ENCODE measurements around the gene LPP.

LPP gene

DNA sequence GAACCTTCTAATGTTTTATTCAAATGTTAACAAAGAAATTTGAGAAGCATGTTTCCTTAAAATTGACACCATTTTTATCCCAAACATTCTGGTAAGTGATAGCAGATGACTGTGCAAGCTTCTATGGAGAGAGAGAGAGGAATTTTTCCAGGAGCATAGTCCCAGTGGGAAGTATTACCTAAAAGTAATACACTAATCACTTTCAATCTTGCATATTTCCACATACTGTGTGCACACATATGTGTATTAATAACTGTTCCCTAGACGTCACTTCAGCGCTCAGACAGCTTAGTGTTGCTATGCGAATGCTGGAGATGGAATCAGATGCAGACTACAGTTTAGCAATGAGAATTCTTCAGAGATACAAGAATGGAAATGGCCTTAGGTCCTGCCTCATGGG is 593.5 kb downstream of the LPP start:
- H3K27ac ChIP-seq = no peak overlapping the region
- TF ChIP-seq ZFX (IDR thresholded peaks at IDR 0.05; ENCODE audit: borderline replicate concordance) = no peak

DNA sequence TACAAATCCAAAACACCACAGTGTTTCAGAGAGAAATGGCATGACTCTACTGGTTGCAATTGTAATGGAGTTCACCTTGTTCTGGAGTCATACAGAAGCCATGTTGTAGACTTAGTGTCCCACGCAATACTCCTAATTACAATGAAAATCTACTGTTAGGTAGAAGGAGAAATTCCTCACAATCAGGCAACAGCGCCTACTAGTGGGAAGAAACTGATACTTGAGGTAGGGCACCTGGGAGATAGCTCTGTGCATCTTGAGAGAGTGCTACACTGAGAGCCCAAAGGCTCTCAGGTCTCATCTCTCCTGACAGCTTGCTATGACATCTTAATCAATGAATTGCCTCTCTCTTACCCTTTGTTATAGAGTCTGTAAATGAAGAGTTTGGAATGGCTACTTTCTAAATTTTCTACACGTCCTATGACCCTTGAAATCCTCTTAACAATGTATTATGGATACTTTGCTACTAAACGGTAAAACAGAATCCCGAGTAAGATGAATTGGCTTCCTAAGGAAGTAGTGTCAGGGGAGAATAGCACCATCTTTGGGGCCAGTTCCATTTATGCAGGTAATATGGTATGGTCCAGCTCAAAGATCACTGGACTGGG is 595.2 kb downstream of the LPP start:
- H3K27ac ChIP-seq = no peak overlapping the region

DNA sequence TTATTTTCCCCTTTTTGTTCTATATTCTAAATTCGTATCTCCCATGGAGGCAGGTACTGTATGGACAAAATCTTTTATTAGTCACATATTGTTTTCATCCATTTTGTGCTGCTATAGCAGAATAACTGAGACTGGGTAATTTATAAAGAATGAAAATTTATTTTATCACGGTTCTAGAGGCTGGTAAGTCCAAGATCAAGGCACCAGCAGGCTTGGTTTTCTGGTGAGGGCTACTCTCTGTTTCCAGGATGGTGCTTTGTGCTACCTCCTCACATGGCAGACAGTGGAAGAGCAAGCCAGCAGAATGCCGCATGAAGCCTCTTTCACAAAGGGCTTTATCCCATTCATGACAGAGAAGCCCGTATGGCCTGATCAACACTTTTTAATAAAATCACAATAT is 595.9 kb downstream of the LPP start:
- H3K27ac ChIP-seq = no peak overlapping the region
- TF ChIP-seq ZFX (IDR thresholded peaks at IDR 0.05; ENCODE audit: borderline replicate concordance) = no peak
- TF ChIP-seq, protein P1, sequence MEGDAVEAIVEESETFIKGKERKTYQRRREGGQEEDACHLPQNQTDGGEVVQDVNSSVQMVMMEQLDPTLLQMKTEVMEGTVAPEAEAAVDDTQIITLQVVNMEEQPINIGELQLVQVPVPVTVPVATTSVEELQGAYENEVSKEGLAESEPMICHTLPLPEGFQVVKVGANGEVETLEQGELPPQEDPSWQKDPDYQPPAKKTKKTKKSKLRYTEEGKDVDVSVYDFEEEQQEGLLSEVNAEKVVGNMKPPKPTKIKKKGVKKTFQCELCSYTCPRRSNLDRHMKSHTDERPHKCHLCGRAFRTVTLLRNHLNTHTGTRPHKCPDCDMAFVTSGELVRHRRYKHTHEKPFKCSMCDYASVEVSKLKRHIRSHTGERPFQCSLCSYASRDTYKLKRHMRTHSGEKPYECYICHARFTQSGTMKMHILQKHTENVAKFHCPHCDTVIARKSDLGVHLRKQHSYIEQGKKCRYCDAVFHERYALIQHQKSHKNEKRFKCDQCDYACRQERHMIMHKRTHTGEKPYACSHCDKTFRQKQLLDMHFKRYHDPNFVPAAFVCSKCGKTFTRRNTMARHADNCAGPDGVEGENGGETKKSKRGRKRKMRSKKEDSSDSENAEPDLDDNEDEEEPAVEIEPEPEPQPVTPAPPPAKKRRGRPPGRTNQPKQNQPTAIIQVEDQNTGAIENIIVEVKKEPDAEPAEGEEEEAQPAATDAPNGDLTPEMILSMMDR (IDR thresholded peaks at IDR 0.05) = no peak

More for the DNA sequence above, 595.2 kb downstream of the LPP start:
- TF ChIP-seq, protein P1 (IDR thresholded peaks at IDR 0.05) = peak; percentile 81
- TF ChIP-seq ZFX (IDR thresholded peaks at IDR 0.05; ENCODE audit: borderline replicate concordance) = no peak

DNA sequence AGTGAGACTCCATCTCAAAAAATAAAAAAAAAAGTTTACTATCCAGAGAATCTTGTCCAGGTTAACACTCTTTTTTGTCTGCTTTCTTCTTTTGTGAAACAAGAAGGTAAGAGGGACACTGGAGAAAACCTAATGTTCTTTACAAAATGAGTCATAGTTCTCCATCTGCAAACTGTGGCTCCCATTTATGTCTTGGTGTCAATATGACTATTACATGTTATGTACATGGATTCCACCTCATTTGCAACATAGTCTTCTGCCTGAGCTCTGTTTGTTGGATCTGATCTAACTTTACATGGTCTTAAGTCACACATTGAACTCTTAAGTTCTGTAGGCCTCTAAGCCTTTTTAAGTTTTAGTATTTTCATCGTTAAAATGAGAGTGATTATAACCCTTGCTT is 596.7 kb downstream of the LPP start:
- no peak for TF ChIP-seq ZFX (IDR thresholded peaks at IDR 0.05; ENCODE audit: borderline replicate concordance)
- TF ChIP-seq, protein P1 (IDR thresholded peaks at IDR 0.05) = no peak
- H3K27ac ChIP-seq = no peak overlapping the region

DNA sequence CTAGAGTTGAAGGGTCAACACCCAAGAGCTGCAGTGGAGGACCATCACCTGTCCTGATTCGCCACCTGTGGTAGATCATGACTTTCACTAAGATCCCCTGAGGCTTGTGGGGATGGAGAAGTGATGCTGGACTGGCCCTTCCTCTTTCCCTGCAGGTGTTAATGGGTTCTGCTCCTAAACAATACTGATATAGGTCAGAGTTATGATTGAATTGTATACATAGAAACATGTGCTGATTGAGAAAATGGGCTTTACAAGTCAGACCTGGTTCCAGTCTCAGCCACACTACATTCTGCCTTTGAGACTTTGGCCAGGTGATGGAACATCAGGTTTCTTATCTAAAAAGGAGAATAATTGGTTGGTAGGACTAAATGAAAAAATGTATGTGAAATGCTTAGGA is 598.9 kb downstream of the LPP start:
- no peak overlapping the region for H3K27ac ChIP-seq
- TF ChIP-seq, protein P1 (IDR thresholded peaks at IDR 0.05) = no peak
- TF ChIP-seq ZFX (IDR thresholded peaks at IDR 0.05; ENCODE audit: borderline replicate concordance) = no peak

DNA sequence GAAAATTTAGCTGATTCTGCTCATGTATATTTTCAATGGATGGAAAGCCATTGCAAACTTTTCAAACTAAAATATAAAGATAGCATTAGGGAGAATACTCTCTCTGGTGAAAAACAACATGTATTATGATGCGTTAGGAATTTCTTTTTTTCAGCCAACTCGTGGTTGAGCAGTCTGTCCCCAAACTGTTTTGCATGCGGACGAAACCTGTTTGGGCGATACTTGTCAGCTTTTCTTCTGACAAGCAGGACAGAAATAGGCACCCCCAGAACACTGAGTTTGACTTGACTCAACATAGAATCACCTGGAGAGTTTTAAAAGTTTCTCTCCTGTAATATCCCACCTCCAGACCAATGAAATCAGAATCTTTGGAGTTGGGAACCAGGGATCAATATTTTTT is 600.3 kb downstream of the LPP start:
- TF ChIP-seq ZFX (IDR thresholded peaks at IDR 0.05; ENCODE audit: borderline replicate concordance) = no peak
- TF ChIP-seq, protein P1 (IDR thresholded peaks at IDR 0.05) = no peak
- H3K27ac ChIP-seq = no peak overlapping the region

DNA sequence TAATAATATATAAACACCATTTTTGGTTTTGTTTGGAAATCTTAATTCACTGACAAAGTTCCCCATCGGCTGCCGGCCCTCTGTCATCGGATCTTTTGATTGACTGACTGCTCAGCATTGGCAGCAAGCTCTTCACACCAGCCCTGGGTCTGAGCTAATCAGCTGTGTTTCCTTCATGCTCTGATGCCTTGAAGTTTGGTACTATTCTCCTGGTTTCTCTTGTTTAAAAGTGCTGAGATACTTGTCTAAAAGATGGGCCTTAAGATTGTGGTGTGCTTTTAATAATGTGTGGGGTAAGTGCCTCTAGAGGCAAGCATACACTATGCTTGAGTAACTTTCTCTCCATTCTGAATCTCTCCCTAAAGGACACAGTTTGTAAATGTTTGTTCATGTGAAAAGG is 602.3 kb downstream of the LPP start:
- no peak for TF ChIP-seq ZFX (IDR thresholded peaks at IDR 0.05; ENCODE audit: borderline replicate concordance)
- TF ChIP-seq, protein P1 (IDR thresholded peaks at IDR 0.05) = no peak
- no peak overlapping the region for H3K27ac ChIP-seq

Measured in 22Rv1 (cell line).